ENCODE results near the gene KAZN. TPM values are rescaled to one million over a fixed set of nuclear protein-coding genes. Genes with fewer than 3 reads are reported as not detected.

Gene KAZN
- total RNA-seq, 1 donor from 2014 or later, result 3.7 TPM

DNA sequence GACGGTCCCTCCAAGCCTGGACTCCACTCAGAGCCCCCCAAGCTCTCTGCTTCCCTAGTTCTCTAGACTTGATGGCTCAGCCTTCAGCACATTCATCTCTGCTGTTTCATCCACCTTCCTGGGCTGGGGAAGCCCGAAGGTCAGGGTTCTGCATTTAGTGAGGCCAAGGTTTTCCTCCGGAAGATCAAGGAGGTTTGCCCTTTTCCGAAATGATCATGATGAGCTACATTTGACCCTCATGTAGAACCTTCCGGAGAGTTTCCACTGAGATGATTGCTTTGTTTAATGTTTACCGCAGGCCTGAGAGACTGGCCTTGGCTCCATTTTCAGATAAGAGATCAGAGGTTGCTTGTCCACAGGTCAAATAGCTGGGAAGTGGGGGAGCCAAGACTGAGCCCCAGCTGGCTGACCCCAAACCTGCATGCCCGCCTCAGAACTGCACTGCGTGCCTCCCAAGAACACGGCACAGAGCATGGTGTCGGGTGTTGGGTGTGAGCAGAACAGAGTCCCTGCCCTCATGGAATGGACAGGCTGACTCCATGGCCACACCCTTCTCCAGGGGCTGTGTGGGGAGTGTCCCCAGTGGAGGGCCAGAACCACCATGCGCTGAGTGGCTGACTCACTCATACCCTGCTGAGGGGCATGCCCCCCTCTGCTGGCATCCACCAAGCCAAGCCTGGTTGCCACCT, 354.3 kb downstream of the KAZN start:
- Histone ChIP-seq H3K27me3 (ENCODE audit: control insufficient read depth in 3 of 3, insufficient read depth in 3 of 3, low read length in 3 of 3) (no peaks in the 10 kb centered on the region), H3K9ac (ENCODE audit: low read depth in 1 of 3, low read length in 3 of 3) (no peak overlapping the region), H3K27ac (ENCODE audit: low read depth, low read length) (no peak overlapping the region), H3K4me1 (ENCODE audit: control insufficient read depth in 3 of 3, insufficient read depth in 3 of 3, low read length in 3 of 3) (no peaks in the 10 kb centered on the region), H3K4me3 (ENCODE audit: low read length in 3 of 3) (no peak overlapping the region), H3K36me3 (ENCODE audit: control insufficient read depth in 3 of 3, insufficient read depth in 3 of 3, low read length in 3 of 3) (no peaks in the 10 kb centered on the region), H3K9me3 (ENCODE audit: control insufficient read depth in 3 of 3, low read length in 3 of 3) (peaks cover 0 to 6% (median 0%) of the 10 kb centered on the region in 3 donors)

DNA sequence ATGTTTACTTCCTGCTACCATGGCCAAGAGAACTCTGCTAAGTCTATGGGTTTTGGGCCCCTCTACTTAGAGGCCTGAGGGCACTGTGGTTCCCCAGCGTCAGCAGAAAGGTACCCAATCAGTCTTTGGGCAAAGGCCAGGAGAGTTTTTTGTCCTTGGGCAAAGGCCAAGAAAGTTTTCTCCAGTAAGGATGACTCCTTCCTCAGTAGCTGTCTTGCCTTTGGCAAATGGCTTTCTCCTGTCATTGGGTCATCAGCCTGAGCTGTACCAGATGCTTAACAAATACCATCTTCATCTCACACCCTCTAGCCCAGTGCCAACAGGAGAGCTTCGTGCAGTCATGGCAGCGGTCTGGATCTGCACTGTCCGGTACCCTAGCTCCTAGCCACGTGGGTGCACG, 355.7 kb downstream of the KAZN start:
- Histone ChIP-seq H3K4me3 (ENCODE audit: low read length in 3 of 3) (no peak overlapping the region), H3K27me3 (ENCODE audit: control insufficient read depth in 3 of 3, insufficient read depth in 3 of 3, low read length in 3 of 3) (no peaks in the 10 kb centered on the region), H3K9me3 (ENCODE audit: control insufficient read depth in 3 of 3, low read length in 3 of 3) (peaks cover 0 to 6% (median 0%) of the 10 kb centered on the region in 3 donors), H3K36me3 (ENCODE audit: control insufficient read depth in 3 of 3, insufficient read depth in 3 of 3, low read length in 3 of 3) (no peaks in the 10 kb centered on the region), H3K4me1 (ENCODE audit: control insufficient read depth in 3 of 3, insufficient read depth in 3 of 3, low read length in 3 of 3) (no peaks in the 10 kb centered on the region), H3K27ac (ENCODE audit: low read depth, low read length) (no peak overlapping the region), H3K9ac (ENCODE audit: low read depth in 1 of 3, low read length in 3 of 3) (no peak overlapping the region)

DNA sequence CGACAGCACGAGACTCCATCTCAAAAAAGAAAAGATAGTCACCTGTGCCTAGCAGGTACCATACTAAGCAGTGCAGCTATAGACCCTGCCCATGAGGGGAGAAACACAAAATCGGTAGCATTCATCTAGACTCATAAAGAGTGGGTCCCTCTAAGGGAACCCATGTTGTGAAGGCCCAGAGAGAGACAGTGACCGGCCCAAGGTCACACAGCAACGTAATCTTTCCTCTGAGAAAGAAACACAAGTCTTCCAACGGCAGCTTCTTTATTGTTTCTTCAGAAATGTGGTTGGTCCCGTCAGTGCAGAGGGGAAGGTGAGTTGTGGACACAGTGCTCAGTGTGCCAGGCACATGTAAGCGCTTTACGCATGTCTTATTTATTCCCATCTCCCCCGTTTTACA, 356.4 kb downstream of the KAZN start:
- H3K9me3 ChIP-seq (ENCODE audit: control insufficient read depth in 3 of 3, low read length in 3 of 3), result peaks cover 0 to 6% (median 0%) of the 10 kb centered on the region in 3 donors
- no peak overlapping the region for H3K9ac ChIP-seq (ENCODE audit: low read depth in 1 of 3, low read length in 3 of 3)
- H3K36me3 ChIP-seq (ENCODE audit: control insufficient read depth in 3 of 3, insufficient read depth in 3 of 3, low read length in 3 of 3), result no peaks in the 10 kb centered on the region
- no peaks in the 10 kb centered on the region for H3K4me1 ChIP-seq (ENCODE audit: control insufficient read depth in 3 of 3, insufficient read depth in 3 of 3, low read length in 3 of 3)
- H3K27ac ChIP-seq (ENCODE audit: low read depth, low read length), result no peak overlapping the region
- H3K4me3 ChIP-seq (ENCODE audit: low read length in 3 of 3), result no peak overlapping the region
- H3K27me3 ChIP-seq (ENCODE audit: control insufficient read depth in 3 of 3, insufficient read depth in 3 of 3, low read length in 3 of 3), result no peaks in the 10 kb centered on the region

DNA sequence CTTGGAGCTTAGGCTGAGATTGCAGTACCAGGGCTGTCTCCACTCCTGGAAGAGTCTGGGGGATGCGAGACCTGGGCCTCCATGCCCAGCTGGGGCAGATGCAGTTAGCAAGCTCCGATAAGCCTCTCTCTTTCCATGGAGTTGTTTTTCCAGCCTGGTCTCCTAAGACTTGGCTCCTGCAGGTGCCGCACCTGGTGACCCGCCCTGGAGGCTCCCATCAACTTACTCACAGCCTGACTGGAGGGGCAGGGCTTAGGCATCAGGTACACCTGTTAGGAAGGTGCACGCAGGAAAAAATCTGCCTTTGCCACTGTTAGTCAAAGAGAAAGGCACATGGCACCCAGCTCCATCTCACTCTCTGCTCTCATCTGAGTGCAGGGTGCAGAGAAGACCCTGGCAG, 356.9 kb downstream of the KAZN start:
- Histone ChIP-seq H3K9ac (ENCODE audit: low read depth in 1 of 3, low read length in 3 of 3) (no peak overlapping the region), H3K27ac (ENCODE audit: low read depth, low read length) (no peak overlapping the region), H3K9me3 (ENCODE audit: control insufficient read depth in 3 of 3, low read length in 3 of 3) (peaks cover 0 to 6% (median 0%) of the 10 kb centered on the region in 3 donors), H3K4me3 (ENCODE audit: low read length in 3 of 3) (no peak overlapping the region), H3K4me1 (ENCODE audit: control insufficient read depth in 3 of 3, insufficient read depth in 3 of 3, low read length in 3 of 3) (no peaks in the 10 kb centered on the region), H3K27me3 (ENCODE audit: control insufficient read depth in 3 of 3, insufficient read depth in 3 of 3, low read length in 3 of 3) (no peaks in the 10 kb centered on the region), H3K36me3 (ENCODE audit: control insufficient read depth in 3 of 3, insufficient read depth in 3 of 3, low read length in 3 of 3) (no peaks in the 10 kb centered on the region)

DNA sequence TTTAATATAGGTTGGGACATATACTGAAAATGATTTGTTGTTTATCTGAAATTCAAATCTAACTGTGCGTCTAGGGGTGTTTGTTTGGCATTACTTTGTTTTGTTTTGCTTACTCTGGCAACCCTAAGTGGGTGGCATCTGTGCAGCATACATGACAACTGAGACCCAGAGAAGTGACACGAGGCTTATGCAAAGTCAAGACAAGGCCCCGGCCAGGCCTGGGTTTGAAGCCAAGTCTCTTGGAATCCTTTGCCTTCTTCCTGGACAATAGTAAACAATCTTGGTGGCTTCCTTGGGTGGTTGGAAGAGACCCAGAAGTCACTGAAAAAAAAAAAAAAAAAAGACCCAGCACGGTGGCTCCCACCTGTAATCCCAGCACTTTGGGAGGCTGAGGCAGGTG, 357.5 kb downstream of the KAZN start:
- no peaks in the 10 kb centered on the region for H3K27me3 ChIP-seq (ENCODE audit: control insufficient read depth in 3 of 3, insufficient read depth in 3 of 3, low read length in 3 of 3)
- H3K9ac ChIP-seq (ENCODE audit: low read depth in 1 of 3, low read length in 3 of 3), result no peak overlapping the region
- H3K4me1 ChIP-seq (ENCODE audit: control insufficient read depth in 3 of 3, insufficient read depth in 3 of 3, low read length in 3 of 3), result no peaks in the 10 kb centered on the region
- no peak overlapping the region for H3K27ac ChIP-seq (ENCODE audit: low read depth, low read length)
- H3K9me3 ChIP-seq (ENCODE audit: control insufficient read depth in 3 of 3, low read length in 3 of 3), result peaks cover 0 to 6% (median 0%) of the 10 kb centered on the region in 3 donors
- H3K4me3 ChIP-seq (ENCODE audit: low read length in 3 of 3), result no peak overlapping the region
- peaks cover 0 to 3% (median 0%) of the 10 kb centered on the region in 3 donors for H3K36me3 ChIP-seq (ENCODE audit: control insufficient read depth in 3 of 3, insufficient read depth in 3 of 3, low read length in 3 of 3)

DNA sequence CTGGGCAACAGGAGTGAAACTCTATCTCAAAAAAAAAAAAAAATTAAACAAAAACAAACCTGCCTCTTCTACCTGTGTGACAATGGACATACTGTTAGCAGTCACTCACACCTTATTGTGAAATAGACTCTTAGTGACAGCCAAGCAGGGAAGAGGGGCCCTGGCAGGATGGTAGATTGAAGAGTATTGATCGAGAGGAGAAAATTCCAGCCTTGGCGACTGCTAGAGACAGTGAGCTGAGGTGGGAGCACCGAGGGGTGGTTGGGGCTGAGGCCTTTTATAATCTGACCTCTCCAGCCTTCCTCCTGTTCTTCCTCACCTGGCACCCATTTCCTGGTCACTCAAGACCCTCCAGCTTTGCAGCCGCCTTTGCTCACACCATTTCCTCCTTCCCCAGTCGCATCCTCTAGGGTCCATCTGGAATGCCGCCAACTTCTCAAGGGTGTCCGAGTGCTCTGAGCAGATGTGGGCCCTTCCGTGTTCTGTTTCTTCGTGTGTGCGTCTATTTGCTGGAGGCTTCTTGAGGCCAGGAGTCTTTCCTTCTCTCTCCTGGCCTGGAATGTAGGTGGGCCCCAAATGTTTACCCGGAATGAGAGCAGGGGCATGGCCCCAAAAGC, 358.2 kb downstream of the KAZN start:
- Histone ChIP-seq H3K4me1 (ENCODE audit: control insufficient read depth in 3 of 3, insufficient read depth in 3 of 3, low read length in 3 of 3) (no peaks in the 10 kb centered on the region), H3K9me3 (ENCODE audit: control insufficient read depth in 3 of 3, low read length in 3 of 3) (peaks cover 0 to 6% (median 0%) of the 10 kb centered on the region in 3 donors), H3K9ac (ENCODE audit: low read depth in 1 of 3, low read length in 3 of 3) (no peak overlapping the region), H3K27ac (ENCODE audit: low read depth, low read length) (no peak overlapping the region), H3K4me3 (ENCODE audit: low read length in 3 of 3) (no peak overlapping the region), H3K27me3 (ENCODE audit: control insufficient read depth in 3 of 3, insufficient read depth in 3 of 3, low read length in 3 of 3) (no peaks in the 10 kb centered on the region), H3K36me3 (ENCODE audit: control insufficient read depth in 3 of 3, insufficient read depth in 3 of 3, low read length in 3 of 3) (peaks cover 0 to 7% (median 0%) of the 10 kb centered on the region in 3 donors)

DNA sequence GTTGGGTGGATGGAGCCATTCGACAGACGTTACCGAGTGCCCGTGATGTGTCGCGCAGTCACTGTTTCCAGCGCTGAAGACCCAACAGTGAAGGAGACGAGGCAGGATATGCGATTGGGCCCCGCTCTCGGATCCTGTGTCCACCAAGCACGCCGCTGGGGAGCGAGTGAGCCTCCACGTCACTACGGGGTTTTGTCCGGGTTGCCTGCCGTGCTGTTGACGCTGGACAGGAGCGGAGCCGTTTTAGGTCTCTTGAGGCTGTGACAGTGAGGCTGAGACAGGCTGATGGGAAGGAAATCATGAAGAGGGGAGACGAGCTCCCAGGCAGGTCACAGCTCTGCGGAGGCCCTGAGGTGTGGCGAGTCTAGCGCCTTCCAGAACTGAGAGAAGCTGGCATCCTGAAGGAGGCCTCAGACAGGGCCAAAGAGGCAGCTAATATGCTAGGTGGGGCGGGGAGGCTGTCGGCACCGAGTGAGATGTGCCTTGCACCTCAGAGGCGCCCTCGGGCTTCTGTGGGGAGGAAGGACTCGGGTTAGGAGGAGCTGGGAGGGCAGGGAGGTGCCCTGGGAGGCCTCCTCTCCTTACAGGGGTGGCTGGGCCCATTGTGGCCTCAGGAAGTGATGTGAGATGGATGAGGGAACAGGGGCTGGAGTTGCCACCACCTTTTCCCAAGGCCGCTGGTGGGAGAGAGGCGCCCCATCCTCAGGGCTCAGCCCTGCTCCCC, 359.1 kb downstream of the KAZN start:
- no peak overlapping the region for H3K9ac ChIP-seq (ENCODE audit: low read depth in 1 of 3, low read length in 3 of 3)
- no peaks in the 10 kb centered on the region for H3K27me3 ChIP-seq (ENCODE audit: control insufficient read depth in 3 of 3, insufficient read depth in 3 of 3, low read length in 3 of 3)
- H3K9me3 ChIP-seq (ENCODE audit: control insufficient read depth in 3 of 3, low read length in 3 of 3), result peaks cover 0 to 6% (median 0%) of the 10 kb centered on the region in 3 donors
- no peak overlapping the region for H3K4me3 ChIP-seq (ENCODE audit: low read length in 3 of 3)
- no peak overlapping the region for H3K27ac ChIP-seq (ENCODE audit: low read depth, low read length)
- no peaks in the 10 kb centered on the region for H3K4me1 ChIP-seq (ENCODE audit: control insufficient read depth in 3 of 3, insufficient read depth in 3 of 3, low read length in 3 of 3)
- peaks cover 0 to 7% (median 0%) of the 10 kb centered on the region in 3 donors for H3K36me3 ChIP-seq (ENCODE audit: control insufficient read depth in 3 of 3, insufficient read depth in 3 of 3, low read length in 3 of 3)

DNA sequence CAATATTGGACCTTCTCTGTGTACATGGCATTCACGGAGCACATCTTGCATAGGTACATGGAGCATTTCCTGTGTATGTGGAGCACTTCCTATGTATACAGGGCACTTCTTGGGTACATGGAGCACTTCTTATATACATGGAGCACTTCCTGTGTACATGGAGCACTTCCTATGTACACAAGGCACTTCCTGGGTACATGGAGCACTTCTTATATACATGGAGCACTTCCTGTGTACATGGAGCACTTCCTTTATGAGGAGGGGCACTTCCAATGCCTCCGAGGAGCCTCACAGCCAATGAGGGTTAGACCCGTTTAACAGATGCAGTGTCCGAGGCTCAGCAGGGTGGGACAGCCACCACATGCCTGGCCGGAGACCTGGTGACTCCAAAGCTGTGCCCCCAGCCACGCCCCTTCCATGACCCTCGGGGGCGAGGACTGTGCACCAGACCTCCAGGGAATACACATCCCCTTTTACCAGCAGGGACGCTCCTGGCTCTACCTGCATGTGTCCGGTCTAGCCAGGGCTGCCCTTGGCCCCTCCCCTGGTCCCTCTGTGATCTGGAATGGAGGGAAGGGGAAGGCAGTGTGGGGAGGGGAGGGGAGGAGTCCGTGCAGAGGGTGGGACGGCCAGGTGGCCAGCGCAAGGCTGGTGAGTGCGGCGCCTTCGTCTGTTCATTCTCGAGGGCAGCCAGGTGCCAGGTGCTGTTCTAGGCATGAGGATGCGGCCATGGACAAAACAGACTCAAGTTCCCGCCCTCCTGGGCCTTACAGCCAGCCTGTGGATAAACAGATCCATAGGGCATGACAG, 360.0 kb downstream of the KAZN start:
- Histone ChIP-seq H3K27ac (ENCODE audit: low read depth, low read length) (no peak overlapping the region), H3K27me3 (ENCODE audit: control insufficient read depth in 3 of 3, insufficient read depth in 3 of 3, low read length in 3 of 3) (no peaks in the 10 kb centered on the region), H3K4me3 (ENCODE audit: low read length in 3 of 3) (no peak overlapping the region), H3K9ac (ENCODE audit: low read depth in 1 of 3, low read length in 3 of 3) (no peak overlapping the region), H3K9me3 (ENCODE audit: control insufficient read depth in 3 of 3, low read length in 3 of 3) (peaks cover 0 to 6% (median 0%) of the 10 kb centered on the region in 3 donors), H3K36me3 (ENCODE audit: control insufficient read depth in 3 of 3, insufficient read depth in 3 of 3, low read length in 3 of 3) (peaks cover 0 to 7% (median 0%) of the 10 kb centered on the region in 3 donors), H3K4me1 (ENCODE audit: control insufficient read depth in 3 of 3, insufficient read depth in 3 of 3, low read length in 3 of 3) (no peaks in the 10 kb centered on the region)

DNA sequence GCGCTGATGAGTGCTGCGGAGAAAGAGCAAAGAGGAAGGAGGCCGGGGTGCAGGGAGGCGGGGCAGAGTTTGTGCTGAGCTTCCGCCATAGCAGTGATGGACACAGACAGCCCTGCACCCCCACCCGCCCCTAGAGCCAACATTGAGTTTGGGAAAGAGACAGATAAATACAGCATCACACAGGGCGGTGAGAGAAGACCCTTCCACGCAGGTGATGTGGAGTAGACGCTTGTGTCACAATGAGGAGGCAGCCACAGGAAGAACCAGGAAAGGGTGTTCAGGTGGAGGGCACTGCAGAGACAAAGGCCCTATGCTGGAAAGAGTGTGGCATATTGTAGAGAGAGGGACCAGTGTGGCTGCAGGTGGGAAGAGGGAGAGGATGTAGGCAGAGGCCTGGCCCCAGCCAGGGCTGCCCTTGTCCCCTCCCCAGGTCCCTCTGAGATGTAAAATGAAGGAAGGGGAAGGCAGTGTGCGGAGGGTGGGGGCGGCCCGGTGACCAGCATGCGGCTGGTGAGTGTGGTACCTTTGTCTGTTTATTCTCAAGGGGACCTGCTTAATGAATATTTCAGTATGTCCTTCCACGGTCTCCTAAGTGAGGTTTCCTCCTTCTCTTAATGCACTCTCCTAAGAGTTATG, 360.7 kb downstream of the KAZN start:
- no peak overlapping the region for H3K9ac ChIP-seq (ENCODE audit: low read depth in 1 of 3, low read length in 3 of 3)
- peaks cover 0 to 7% (median 0%) of the 10 kb centered on the region in 3 donors for H3K36me3 ChIP-seq (ENCODE audit: control insufficient read depth in 3 of 3, insufficient read depth in 3 of 3, low read length in 3 of 3)

More for the DNA sequence above, 360.7 kb downstream of the KAZN start:
- H3K27ac ChIP-seq (ENCODE audit: low read depth, low read length), result no peak overlapping the region
- H3K9me3 ChIP-seq (ENCODE audit: control insufficient read depth in 3 of 3, low read length in 3 of 3), result peaks cover 0 to under 1% (median 0%) of the 10 kb centered on the region in 3 donors
- H3K27me3 ChIP-seq (ENCODE audit: control insufficient read depth in 3 of 3, insufficient read depth in 3 of 3, low read length in 3 of 3), result no peaks in the 10 kb centered on the region
- no peak overlapping the region for H3K4me3 ChIP-seq (ENCODE audit: low read length in 3 of 3)
- H3K4me1 ChIP-seq (ENCODE audit: control insufficient read depth in 3 of 3, insufficient read depth in 3 of 3, low read length in 3 of 3), result no peaks in the 10 kb centered on the region
